DOHH2 (cell line): ENCODE results near the gene STARD3NL.

ENCODE experiments used
- H3F3A ChIP-seq: fragments of 200-600 bp; sonication (generic), shearing (Covaris generic); 2 replicates; pipeline ENCODE4 v1.6.0; 2016; ENCODE audit warnings: antibody characterized with exemption, mild to moderate bottlenecking; ENCODE audit not compliant: control insufficient read depth, insufficient read depth
- H3K27ac ChIP-seq: fragments of 200-600 bp; sonication (generic); 2 replicates; pipeline ENCODE4 v1.5.1; 2014; ENCODE audit warnings: low read depth, mild to moderate bottlenecking, low read length, moderate library complexity
- H3K27me3 ChIP-seq: fragments of 200-600 bp; sonication (generic); 2 replicates; pipeline ENCODE4 v1.6.1; 2014; ENCODE audit warnings: mild to moderate bottlenecking, low read length, mixed read lengths; ENCODE audit not compliant: control insufficient read depth
- H3K36me3 ChIP-seq: fragments of 200-600 bp; sonication (generic); 2 replicates; pipeline ENCODE4 v1.6.1; 2014; ENCODE audit warnings: mild to moderate bottlenecking, low read length, moderate library complexity, mixed read lengths; ENCODE audit not compliant: control insufficient read depth
- H3K4me1 ChIP-seq: fragments of 200-600 bp; sonication (generic); 2 replicates; pipeline ENCODE4 v1.6.1; 2014; ENCODE audit warnings: mild to moderate bottlenecking, low read length, mixed read lengths; ENCODE audit not compliant: control insufficient read depth
- H3K4me2 ChIP-seq: fragments of 200-600 bp; sonication (generic); 2 replicates; pipeline ENCODE4 v1.6.0; 2014; ENCODE audit warnings: mild to moderate bottlenecking, low read length, moderate library complexity
- H3K4me3 ChIP-seq: fragments of 200-600 bp; sonication (generic); 2 replicates; pipeline ENCODE4 v1.5.1; 2014; ENCODE audit warnings: mild to moderate bottlenecking, low read length, mixed read lengths
- H3K79me2 ChIP-seq: fragments of 200-600 bp; sonication (generic); 2 replicates; pipeline ENCODE4 v1.6.1; 2014; ENCODE audit warnings: mild to moderate bottlenecking, low read length, mixed read lengths; ENCODE audit not compliant: control insufficient read depth
- H3K9me2 ChIP-seq: fragments of 200-600 bp; sonication (generic); replicated peaks from 2 replicates; pipeline ENCODE4 v1.6.1; 2014; ENCODE audit warnings: mild to moderate bottlenecking, low read length, mixed read lengths; ENCODE audit not compliant: control insufficient read depth
- H3K9me3 ChIP-seq: fragments of 200-600 bp; sonication (generic); 2 replicates; pipeline ENCODE4 v1.6.1; 2014; ENCODE audit warnings: antibody characterized with exemption, low read length, mixed read lengths; ENCODE audit not compliant: control insufficient read depth, insufficient read depth
- H4K20me1 ChIP-seq: fragments of 200-600 bp; sonication (generic); 2 replicates; pipeline ENCODE4 v1.6.0; 2014; ENCODE audit warnings: low read depth, mild to moderate bottlenecking, antibody characterized with exemption, low read length, moderate library complexity; ENCODE audit not compliant: control insufficient read depth, insufficient read depth
- EZH2phosphoT487 ChIP-seq: fragments of 200-600 bp; sonication (generic); IDR thresholded peaks from 2 replicates; pipeline ENCODE4 v1.6.1; 2017; ENCODE audit warnings: borderline replicate concordance, mild to moderate bottlenecking, antibody characterized with exemption, low read length, moderate library complexity, mixed read lengths
- TF ChIP-seq, protein P1 (sequence below): fragments of 200-600 bp; sonication (generic); IDR thresholded peaks from one replicate; pipeline ENCODE4 v1.5.1; 2014; ENCODE audit warnings: antibody characterized with exemption, mild to moderate bottlenecking, low read depth, low read length; ENCODE audit not compliant: poor library complexity, severe bottlenecking

STARD3NL gene

DNA sequence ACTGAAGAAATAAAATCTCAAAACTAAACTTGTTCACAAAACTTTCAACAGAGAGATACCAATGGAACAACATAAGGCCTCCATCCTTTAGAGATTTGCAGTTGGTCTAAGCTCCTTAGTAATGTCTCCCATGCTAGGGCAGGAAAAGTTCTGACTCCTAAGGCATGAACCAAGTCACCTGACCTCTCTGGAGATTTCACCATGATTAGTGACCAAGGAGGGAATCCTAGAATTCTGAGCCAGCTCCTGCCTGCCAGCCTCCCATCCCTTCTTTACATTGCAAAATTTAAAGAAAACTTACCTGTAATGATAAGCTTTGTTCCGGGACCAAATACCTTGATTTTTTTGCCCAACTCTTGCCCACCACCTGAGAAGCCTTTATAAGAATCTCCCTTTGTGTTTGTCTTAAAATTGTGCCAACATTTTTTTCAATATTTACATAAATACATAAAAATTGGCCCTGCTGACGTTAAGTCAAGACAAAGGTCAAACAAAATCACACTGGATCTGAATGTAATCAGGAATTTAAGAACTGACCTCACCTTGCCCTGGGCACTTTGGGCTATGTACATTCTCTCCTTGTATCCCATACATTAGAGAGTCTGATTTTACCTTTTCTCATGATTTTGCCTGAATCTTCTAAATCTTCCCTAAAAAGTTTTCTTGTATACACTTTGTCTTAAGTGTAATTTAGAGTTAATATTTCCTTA is 95.4 kb downstream of the STARD3NL start, which contains the start of gene TARP:
Gene TARP, minus strand, starts transcription at position 351 of the 710 bp plus-strand sequence.
- Histone ChIP-seq H4K20me1 (no peaks in the 10 kb centered on the region), H3K27me3 (no peaks in the 10 kb centered on the region), H3K4me3 (no peak within 1 kb of the TSS), H3K4me1 (no peaks in the 10 kb centered on the region), H3F3A (no peaks in the 10 kb centered on the region), H3K9me2 (no peaks in the 10 kb centered on the region), H3K79me2 (no peaks in the 10 kb centered on the region), H3K27ac (no peak within 1 kb of the TSS), H3K9me3 (no peaks in the 10 kb centered on the region), H3K36me3 (no peaks in the 10 kb centered on the region), H3K4me2 (no peak within 1 kb of the TSS)
- TF ChIP-seq, protein P1, sequence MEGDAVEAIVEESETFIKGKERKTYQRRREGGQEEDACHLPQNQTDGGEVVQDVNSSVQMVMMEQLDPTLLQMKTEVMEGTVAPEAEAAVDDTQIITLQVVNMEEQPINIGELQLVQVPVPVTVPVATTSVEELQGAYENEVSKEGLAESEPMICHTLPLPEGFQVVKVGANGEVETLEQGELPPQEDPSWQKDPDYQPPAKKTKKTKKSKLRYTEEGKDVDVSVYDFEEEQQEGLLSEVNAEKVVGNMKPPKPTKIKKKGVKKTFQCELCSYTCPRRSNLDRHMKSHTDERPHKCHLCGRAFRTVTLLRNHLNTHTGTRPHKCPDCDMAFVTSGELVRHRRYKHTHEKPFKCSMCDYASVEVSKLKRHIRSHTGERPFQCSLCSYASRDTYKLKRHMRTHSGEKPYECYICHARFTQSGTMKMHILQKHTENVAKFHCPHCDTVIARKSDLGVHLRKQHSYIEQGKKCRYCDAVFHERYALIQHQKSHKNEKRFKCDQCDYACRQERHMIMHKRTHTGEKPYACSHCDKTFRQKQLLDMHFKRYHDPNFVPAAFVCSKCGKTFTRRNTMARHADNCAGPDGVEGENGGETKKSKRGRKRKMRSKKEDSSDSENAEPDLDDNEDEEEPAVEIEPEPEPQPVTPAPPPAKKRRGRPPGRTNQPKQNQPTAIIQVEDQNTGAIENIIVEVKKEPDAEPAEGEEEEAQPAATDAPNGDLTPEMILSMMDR = no peak
- no peak for TF ChIP-seq EZH2phosphoT487

DNA sequence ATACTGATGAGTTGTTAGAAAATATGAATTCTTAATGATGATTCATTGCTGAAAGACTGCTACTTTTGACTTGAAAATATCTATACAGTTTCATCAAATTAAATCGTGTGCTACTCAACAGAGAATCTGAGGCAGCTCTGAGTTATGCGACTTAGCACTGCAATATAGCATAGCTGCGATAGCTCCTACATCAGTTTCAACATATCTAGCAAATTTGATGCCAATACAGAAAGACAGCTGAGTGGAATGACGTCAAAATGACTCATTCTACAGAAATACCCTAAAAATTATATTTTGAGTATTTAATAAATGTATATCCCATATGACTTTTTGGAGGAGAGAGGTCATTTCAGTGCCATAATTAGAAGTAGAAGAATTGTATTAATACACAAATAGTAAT is 96.4 kb downstream of the STARD3NL start:
- Histone ChIP-seq H4K20me1 (no peaks in the 10 kb centered on the region), H3K4me1 (no peaks in the 10 kb centered on the region), H3K9me2 (no peaks in the 10 kb centered on the region), H3K9me3 (no peaks in the 10 kb centered on the region), H3K4me3 (no peak overlapping the region), H3K4me2 (no peak overlapping the region), H3F3A (no peaks in the 10 kb centered on the region), H3K27ac (no peak overlapping the region), H3K79me2 (no peaks in the 10 kb centered on the region), H3K27me3 (no peaks in the 10 kb centered on the region), H3K36me3 (no peaks in the 10 kb centered on the region)
- TF ChIP-seq, protein P1 = no peak
- no peak for TF ChIP-seq EZH2phosphoT487

DNA sequence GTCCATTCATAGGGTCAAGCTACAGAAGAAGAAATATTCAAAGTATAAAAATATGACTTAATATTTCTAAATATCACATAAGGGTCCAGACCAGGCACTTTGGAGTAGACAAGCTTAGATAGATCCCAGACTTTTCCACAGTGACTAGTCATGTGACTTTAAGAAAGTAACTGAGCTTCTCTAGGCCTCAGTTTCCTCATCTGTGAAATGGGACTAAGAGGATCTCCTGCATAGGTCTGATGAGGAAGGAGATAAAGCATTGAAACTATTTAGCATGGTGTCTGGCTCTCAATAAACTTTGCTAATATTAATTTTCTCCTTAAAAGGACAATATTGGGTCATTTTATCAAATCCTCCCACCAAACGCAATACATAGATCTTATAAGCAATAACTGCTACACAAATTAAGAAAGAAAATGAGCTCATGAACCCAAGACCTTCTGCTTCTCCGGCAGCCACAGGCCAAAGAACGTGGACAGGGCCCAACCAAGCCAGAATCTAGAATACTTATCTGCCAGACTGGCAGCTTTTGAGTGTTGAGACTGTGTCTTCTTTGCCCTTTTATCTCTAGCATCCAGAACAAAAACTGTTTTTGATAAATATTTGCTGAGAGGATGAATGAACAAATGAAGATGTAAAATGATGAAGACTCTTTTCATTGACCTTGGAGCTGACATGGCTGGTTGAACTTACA is 97.0 kb downstream of the STARD3NL start:
- H3K9me2 ChIP-seq = no peaks in the 10 kb centered on the region
- no peak overlapping the region for H3K27ac ChIP-seq
- no peaks in the 10 kb centered on the region for H4K20me1 ChIP-seq
- peaks cover 3% of the 10 kb centered on the region; the same call in 1 of the 2 replicates for H3K27me3 ChIP-seq
- no peak overlapping the region for H3K4me2 ChIP-seq
- no peaks in the 10 kb centered on the region for H3K36me3 ChIP-seq
- TF ChIP-seq EZH2phosphoT487 = no peak
- TF ChIP-seq, protein P1 = no peak
- no peak overlapping the region for H3K4me3 ChIP-seq
- H3F3A ChIP-seq = no peaks in the 10 kb centered on the region
- no peaks in the 10 kb centered on the region for H3K79me2 ChIP-seq
- H3K9me3 ChIP-seq = no peaks in the 10 kb centered on the region
- H3K4me1 ChIP-seq = no peaks in the 10 kb centered on the region
